Measurements from ENCODE around the gene SCN4A.
"Not testable (repeated sequence)": the region's sequence is repeated elsewhere in the genome, so short reads cannot be mapped to it uniquely, and the experiment has no call there.

SCN4A gene

DNA sequence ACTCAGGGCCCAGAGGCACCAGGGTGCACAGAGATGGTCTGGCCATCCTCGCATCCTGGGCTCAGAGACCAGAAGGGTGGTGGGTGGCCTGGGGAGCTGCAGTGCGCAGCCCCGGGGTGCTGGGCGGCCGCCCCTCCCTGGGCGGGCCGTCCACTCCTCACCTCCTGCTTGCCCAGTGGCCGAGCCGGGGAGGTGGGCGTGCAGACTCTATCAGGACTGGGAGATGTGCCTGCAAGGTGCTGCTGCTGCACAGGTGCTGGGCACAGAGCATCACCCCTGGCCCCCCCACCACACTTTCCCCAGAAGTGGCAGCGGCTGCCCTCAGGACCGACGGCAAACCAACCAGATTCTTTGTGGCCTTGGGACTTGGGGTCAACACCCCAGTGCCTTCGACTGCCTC lies at the start of gene SCN4A:
Gene SCN4A, minus strand, starts transcription at position 123 of the 400 bp plus-strand sequence. Its CDS starts 77 bp downstream, at position 46.
- no peak for DNase-seq (ENCODE audit: low spot score)

DNA sequence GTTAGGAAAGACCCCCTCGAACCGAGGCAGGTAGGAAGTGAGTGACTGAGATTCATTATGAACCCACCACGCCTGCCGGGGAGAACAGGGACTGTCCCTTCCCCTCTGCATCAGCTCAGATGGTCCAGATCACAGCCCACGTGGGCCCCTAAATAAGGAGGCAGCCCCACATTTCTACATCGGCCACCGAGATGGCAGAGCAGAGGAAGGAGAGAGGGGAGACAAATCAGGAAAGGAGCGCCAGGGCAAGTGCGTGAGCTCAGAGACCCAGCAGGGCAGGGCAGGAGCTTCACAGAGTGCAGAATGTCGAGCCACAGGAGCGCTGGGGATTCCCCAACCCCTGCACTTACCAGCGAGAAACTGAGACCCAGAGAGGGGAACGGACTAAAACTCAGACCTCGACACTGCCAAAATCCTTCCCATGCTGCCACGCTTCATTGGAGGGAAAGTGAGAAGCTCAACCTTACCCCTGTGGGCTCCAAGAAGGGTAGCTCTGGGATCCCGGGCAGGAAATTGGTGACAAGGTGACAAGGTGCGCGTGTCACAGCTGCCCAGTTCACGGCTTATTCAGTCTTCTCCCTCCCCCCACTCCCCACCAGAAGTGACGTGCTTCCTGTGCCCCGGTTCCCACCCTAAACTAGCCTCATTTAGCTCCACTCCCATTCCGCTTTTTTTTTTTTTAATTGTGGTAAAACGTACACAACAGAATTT lies 47.5 kb upstream of the SCN4A start, which contains the start of gene ICAM2:
Gene ICAM2, minus strand, starts transcription at position 578 of the 711 bp plus-strand sequence. CDS start 13,942 bp downstream, outside the sequence.
- no peak for DNase-seq (ENCODE audit: low spot score)

DNA sequence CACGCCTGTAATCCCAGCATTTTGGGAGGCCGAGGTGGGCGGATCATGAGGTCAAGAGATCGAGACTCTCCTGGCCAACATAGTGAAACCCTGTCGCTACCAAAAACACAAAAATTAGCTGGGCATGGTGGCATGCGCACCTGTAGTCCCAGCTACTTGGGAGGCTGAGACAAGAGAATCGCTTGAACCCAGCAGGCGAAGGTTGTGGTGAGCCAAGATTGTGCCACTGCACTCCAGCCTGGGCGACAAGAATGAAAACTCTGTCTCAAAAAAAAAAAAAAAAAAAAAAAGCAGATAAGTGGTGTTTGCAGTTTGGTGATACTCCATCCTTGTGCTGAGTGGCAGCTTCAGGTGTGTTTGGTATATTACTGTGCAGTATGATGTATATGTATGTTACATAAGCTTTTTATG lies 46.8 kb upstream of the SCN4A start:
- DNase-seq (ENCODE audit: low spot score), result not testable (repeated sequence)

DNA sequence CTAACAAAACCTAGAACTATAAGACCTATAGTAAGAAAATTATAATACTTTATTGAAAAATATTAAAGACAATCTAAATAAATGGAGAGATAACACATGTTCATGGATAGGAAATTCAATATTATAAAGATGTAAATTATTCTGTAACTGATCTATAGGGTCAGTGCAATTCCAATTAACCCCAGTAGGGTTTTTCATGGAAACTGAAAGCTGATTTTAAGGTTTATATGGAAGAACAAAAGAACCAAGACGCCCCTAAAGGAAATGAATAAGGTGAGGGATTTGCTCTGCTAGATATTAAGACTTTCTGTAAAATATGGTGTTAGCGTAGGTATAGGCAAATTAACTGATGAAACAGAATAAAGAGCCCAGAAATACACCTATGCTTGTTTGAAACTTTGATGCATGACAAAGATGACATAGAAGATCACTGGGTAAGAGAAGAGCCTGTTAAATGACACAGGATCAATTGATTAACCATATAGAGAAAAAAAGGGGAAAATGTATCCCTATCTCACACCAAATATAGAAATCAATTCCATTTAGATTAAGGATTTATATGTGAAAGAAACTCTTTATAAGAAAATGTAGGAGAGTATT lies 44.8 kb upstream of the SCN4A start:
- DNase-seq (ENCODE audit: low spot score), result no peak

DNA sequence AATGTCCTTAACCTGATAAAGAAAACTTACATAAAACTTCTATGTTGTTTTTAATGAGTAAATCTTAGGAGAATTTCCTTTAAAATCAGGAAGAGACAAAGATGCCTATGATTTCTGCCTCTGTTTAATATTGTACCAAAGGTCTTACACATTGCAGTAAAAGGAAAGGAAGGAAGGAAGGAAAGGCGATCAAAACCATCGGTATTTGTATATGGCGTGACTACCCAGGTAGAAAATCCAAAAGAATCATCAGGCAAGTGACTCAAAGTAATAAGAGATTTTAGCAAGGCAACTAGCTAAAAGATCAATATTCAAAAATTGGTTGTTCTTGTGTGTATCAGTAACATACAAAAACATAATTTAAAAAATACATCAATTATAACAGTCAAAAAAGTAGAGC lies 44.3 kb upstream of the SCN4A start:
- DNase-seq (ENCODE audit: low spot score), result no peak

DNA sequence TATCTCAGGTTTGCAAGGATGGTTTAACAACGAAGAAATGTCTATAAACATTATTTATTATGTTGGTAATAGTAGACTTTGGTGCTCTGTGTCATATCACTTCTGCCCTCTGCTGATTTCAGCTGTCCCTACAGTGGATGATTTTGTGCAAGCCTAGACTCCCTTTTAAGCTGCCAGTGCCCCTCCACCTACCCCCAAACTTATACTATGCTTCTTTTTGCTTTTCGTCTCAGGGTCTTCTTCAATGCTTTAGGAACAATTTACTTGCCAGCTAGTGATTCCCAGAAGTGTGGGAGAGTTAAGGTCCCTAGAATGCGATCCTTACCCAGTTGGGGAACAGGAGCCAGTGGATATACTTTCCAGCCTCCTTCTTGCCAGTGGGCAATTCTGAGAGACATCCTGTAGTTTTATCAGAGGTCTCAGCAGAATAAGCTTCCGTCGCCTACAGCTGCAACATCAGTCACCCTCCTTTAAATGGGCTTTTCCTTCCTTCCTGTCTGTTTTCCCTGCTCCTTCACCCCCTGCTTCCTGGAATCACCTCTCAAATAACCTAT lies 43.6 kb upstream of the SCN4A start:
- no peak for DNase-seq (ENCODE audit: low spot score)

DNA sequence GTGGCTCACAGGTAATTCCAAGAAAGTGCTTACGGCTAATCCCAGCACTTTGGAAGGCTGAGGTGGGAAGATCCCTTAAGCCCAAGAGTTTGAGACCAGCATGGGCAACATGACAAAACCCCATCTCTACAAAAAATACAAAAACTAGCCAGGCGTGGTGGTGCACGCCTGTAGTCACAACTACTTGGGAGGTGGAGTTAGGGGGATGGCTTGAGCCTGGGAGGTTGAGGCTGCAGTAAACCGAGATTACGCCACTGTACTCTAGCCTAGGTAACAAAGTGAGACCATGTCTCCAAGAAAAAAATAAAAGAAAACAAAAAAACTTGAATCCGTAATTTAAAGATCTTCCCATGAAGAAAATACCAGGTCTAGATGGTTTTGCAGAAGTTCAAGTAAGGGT lies 42.7 kb upstream of the SCN4A start:
- DNase-seq (ENCODE audit: low spot score), result no peak

DNA sequence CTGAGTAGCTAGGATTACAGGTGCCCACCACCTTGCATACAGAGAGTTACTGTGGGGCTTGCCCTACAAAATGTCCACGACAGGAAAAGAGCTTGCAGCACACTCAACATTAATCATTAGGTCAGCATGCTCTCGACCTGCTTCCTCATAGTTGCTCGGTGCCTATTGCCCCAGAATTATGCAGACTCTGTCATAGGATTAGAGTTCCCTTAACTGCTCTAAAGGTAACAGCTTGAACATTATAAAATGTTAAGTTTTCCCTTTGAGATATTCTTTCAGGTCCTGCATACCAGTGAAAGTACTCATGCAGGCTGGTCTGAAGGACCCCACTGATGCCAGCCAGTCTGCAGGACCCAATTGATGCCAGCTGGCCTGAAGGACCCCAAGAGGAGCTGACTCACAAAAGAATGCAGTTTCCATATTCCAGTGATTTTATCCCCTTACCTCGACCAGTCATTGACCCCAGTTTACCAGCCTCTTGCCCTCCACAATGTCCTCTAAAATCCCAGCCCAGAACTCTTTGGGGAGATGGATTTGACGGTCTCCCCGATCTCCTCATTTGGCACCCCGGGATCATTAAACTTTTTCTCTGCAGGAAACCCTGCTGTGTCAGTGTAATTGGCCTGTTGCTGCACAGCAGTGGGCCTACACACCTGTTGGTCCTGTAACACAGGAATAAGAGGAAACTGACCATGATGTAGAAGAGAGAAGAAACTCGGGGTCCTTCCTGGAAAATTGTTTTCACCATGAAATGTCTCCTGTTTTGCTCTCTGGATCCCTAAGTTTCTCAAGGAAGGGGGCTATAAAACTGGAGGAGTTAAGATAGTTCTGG lies 37.1 kb upstream of the SCN4A start:
- DNase-seq (ENCODE audit: low spot score), result no peak

DNA sequence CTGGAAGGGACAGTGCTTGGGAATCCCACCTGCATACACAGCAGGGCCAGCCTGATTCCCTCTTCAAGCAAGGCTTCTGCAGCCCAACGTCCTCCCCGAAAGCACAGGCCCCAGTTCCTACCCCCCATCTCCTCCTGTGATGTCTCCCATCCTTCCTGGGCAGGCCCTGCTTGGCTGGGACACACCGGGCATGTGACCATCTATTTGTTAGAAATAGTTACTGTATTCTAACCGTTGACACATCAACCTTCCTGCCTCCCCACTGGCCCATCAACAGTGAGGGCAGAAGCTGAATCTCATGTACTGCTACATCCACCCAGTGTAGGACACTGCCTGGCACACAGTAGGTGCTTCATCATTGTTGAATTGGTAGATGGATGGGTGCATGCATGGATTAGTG lies 36.1 kb upstream of the SCN4A start:
- DNase-seq (ENCODE audit: low spot score), result no peak

DNA sequence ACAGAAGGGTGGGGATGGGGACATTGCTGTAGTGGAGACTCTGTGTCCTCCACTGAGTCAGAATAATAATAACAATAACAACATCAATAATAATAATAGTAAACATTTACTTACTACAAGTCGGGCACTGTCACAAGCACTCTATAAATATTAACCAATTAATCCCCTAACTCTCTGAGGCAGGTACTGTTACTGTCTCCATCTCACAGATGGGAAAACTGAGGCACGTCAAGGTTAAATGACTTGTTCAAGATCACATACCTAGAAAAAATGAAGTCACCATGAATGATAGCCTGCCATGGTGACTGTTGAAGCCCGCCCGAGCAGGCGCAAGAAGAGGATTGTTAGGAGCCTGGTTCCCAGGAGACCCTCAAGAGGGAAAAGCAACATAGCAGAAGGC lies 35.6 kb upstream of the SCN4A start:
- no peak for DNase-seq (ENCODE audit: low spot score)

DNA sequence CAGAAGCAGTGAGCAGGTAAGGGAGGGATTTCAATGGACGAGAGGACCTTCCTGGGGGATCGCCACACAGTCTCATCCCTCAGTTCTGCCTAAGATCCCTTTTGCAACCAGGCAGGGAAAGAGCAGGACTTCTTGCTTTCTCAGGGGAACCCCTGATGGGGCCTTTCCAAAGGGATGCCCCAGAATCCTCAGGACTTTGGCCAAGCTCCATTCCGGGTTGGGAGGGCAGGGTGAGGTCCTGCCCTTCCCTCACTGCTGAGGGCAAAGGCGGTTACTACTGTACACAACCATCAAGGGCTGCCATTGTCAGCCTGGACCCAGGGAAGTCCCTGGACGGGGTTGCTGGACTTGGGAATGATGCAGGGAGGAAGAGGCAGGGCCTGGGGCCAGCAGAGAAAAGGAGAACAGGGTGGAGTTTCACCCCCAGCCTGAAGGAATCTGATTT lies 35.1 kb upstream of the SCN4A start:
- no peak for DNase-seq (ENCODE audit: low spot score)

DNA sequence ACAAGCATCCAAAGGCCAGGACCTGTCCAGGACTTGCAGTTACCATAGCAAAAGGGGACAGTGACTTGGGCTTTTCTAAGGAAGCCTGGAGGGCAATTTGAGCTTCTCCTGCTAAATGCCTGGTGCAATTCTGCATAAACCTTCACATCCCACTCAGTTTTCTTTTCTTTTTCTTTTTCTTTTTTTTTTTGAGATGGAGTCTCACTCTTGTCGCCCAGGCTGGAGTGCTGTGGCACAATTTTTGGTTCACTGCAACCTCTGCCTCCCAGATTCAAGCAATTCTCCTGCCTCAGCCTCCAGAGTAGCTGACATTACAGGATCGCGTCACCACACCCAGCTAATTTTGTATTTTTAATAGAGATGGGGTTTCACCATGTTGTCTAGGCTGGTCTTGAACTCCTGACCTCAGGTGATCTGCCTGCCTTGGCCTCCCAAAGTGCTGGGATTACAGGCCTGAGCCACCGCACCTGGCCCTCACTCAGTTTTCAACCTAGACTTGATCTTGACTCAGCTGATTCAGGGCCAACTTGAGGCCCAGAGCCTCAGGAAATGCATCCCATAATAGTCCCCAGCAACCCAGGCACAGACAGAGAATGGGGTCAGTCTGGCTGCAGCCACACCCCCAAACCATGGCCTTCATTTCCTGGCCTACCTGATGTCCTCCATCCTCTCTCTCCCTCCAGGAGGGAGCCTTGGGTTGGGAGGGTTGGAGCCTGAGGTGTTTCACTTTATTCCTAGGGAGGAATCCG lies 34.5 kb upstream of the SCN4A start:
- DNase-seq (ENCODE audit: low spot score), result not testable (repeated sequence)

DNA sequence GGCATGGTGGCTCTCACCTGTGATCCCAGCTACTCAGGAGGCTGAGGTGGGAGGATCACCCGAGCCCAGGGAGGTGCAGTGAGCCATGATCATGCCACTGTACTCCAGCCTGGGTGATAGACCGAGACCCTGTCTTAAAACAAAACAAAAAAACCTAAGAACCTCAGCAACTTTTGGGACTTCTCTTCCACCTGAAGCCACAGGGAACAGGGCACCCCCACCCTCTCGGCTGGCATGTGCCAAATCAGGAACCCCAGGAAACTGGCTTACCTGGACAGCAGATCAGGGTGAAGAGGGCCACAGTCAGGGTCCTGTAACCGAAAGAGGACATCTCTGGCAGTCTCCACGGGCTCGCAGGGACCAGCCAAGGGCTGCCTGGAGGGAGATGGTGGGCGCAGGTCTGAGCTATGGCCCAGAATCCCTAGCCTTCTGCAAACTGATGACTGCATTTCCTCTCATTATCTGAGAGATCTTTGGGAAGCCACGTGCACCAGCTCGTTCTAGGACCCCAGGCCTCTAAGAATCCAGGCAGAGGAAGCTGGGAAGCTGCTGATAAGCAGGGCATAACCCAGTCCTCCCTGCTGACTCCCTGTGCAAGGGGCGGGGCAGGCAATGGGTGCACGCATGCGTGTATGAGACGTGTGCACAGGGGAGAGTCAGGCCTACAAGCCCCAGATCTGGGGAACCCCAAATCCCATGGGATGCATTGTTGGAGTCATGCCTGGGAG lies 33.8 kb upstream of the SCN4A start:
- no peak for DNase-seq (ENCODE audit: low spot score)

DNA sequence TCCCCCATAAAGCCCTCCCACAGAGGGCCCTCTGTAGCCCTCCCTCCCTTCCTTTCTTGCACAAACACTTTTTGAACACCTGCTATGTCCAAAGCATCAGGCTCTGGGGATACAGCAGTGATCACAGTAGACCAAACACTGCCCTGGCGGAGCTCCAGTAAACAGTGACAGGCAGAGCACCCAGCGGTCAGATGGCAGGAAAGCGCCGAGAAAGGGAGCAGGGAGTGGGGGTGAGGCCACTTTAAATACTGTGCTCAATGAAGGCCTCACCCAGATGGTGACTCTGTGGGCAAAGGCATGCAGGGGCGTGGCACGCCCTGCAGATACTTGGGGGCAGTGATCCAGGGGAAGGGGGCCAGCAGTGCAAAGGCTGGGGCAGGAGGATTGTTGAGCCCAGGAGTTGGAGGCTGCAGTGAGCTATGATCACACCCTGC lies 33.0 kb upstream of the SCN4A start:
- DNase-seq (ENCODE audit: low spot score), result no peak

DNA sequence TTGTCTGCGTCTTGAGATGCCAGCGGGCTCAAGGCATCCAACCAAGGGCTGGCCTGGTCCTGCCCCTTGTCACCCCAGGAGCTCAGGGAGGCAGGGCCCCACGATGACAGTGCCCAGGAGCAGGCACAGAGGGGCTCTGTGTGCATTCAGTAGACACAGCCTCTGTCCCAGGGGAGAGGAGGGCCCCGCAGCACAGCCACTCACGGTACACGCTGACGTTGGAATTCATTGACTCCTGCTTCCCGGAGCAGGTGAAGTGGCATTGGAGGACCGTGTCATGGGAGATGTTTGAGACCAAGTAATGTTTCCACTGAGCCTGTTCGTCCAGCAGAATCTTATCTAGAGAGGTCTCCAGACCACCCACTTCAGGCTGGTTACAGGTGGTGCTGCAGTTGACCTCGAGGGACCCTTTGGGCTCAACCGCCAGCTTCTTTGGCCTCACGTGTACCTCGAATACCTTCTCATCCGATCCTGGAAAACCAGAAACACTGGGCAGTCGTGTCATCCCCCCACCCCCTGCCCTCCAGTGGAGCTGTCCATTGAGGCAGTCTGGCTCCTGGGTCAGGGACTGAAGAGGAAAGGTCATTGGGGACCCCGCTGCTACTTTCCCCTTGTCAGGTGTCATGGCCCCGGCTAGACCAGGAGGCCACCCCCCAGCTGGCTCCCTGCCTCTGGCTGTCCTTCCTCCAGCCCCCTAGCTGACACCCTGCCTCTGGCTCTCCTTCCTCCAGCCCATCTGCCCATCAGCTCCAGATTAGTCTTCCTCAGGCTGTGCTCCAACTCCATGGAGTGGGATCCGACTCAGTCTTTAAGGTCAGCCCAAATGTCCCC lies 32.4 kb upstream of the SCN4A start:
- DNase-seq (ENCODE audit: low spot score), result no peak

DNA sequence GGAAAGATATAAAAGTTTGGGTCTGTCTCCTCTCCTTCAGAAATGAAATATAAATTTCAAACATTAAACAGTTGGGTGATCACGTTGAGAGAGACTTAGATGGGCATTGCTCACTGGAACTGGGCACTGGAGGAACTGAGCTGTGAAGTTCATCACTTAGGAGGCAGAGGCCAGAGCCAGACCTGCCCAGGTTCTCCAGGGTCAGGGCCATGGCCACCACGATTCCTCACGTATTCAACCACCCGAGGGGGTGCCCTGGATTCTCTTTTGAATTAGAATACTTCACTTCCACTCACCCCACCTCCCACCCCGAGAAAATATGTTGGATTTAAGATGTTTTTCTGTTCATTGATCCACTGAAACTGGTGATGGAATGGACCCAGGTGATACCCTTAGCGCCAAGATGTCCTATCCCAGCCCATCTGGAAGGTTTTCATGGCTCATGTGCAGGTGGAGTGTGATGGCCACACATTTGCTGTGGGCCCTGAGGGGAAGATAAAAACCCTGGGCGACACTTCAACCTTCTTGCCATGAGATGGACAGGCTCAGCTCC lies 31.6 kb upstream of the SCN4A start:
- DNase-seq (ENCODE audit: low spot score), result no peak

DNA sequence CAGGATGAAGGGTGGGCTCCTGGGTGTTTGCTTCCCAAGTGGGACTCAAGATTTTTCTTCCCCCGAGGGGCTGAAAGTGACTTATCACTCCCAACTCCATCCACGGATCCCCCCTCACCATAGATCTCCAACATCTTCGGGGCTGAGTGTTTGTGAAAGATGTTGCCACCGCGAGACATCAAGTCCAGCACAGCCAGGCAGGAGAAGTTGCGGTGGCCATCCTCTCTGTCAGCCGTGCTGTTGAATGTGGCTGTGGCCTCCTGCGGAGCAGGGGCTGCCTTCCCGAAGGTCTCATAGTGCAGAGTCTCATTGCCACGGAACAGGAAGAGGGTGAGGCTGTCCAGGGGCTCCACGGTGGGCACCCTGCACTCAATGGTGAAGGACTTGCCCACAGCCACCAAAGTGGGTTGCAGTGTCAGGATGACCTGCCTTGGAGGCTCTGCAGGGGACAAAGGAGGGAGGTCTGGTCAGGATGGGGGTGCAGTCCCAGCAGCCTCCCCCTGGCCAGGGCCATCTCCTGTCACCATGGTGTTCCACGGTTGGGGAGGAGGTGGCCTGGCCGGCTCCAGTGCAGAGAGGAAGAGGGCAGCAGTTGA lies 30.9 kb upstream of the SCN4A start:
- no peak for DNase-seq (ENCODE audit: low spot score)

DNA sequence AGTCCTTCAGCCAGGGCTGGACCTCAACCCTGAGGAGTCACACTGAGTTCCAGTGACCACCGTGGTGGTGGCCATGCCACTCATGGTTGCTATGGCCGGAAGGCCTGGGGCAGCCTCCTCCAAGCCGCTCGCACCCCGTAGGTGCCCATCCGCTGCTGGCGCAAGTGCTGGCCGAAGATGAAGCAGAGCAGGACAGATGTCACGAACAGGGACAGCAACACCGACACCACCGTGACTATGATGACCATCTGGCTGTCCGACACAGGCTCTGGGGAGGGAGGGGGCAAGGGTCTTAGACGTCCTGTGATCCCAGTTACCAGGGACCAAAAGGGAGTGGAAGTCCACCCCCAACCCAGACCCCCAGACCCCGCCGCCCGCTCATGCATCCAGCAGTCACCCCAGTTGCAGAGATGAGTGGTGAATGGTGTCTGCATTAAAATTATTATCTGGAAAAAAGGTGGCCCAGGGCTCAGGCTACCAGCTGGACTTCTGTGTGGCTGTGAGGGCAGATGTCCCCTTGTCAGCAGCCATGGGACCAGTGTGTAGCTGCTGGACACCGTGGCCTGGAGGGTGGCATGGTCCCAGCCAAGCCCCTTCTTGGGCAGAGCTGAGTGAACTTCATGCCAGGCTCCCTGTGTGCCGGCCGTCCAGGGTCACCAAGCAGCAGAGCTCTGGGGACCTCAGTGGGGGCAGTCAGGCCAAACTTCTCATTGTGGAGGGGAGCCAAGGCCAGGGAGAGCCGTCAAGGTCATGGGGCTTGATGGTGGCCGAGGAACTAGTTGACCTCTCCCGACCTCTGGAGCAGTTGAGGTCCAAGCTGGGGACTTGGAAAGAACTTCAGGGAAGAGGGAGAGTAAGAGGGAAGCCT lies 30.2 kb upstream of the SCN4A start:
- no peak for DNase-seq (ENCODE audit: low spot score)
